HEK293 (cell line): ENCODE measurements around the gene CEACAM19.
A peak's percentile ranks its signal among the peaks of the same experiment; 100 is the strongest.

ENCODE experiments used
- CTCF ChIA-PET: fragments of 350-600 bp; formaldehyde crosslinking; extraction: SDS; loops from one replicate; lab custom pipeline; 2021; ENCODE audit warnings: antibody characterized with exemption; lab: Yijun Ruan, JAX
- POLR2A ChIA-PET: fragments of 300-600 bp; formaldehyde crosslinking; extraction: SDS; loops from one replicate; lab custom pipeline; 2020; ENCODE audit warnings: antibody characterized with exemption, inconsistent platforms; lab: Yijun Ruan, JAX
- H3K27ac ChIP-seq: fragments of 200-500 bp; sonication (Bioruptor generic); 2 replicates; pipeline ENCODE4 v1.5.1; 2014; ENCODE audit warnings: low read depth, low read length, control low read depth, inconsistent platforms; ENCODE audit errors: extremely low read depth
- H3K36me3 ChIP-seq, 2 experiments: fragments of 200-500 bp in 1 of 2; sonication (Bioruptor generic) in 1 of 2; 1 replicate in 1 of 2; 2 replicates in 1 of 2; pipeline ENCODE4 v1.5.1; 2014 to 2017; ENCODE audit warnings: inconsistent platforms in 2 of 2, low read length in 2 of 2; ENCODE audit not compliant: control insufficient read depth in 2 of 2, insufficient read depth in 1 of 2
- H3K4me1 ChIP-seq: fragments of 200-500 bp; sonication (Bioruptor generic); 2 replicates; pipeline ENCODE4 v1.5.1; 2014; ENCODE audit warnings: mild to moderate bottlenecking, low read length, inconsistent platforms; ENCODE audit not compliant: control insufficient read depth, insufficient read depth
- H3K4me3 ChIP-seq: 2 replicates; pipeline ENCODE4 v1.5.1; 2011; ENCODE audit warnings: low read depth, mild to moderate bottlenecking, control low read depth, low read length, moderate library complexity
- H3K9me3 ChIP-seq: fragments of 200-500 bp; sonication (Bioruptor generic); 2 replicates; pipeline ENCODE4 v1.5.1; 2014; ENCODE audit warnings: low read depth, low read length, inconsistent platforms; ENCODE audit not compliant: control insufficient read depth, insufficient read depth
- GLIS1 ChIP-seq: fragments of 450-650 bp; formaldehyde crosslinking; IDR thresholded peaks from 2 replicates; pipeline ENCODE4 v1.5.1; 2016; ENCODE audit warnings: missing biosample characterization, missing genetic modification characterization
- KLF10 ChIP-seq: fragments of 450-650 bp; IDR thresholded peaks from 2 replicates; pipeline ENCODE4 v1.5.1; 2018; ENCODE audit warnings: missing biosample characterization, mild to moderate bottlenecking, missing genetic modification characterization
- KLF8 ChIP-seq: fragments of 450-650 bp; formaldehyde crosslinking; IDR thresholded peaks from 2 replicates; pipeline ENCODE4 v1.5.1; 2016; ENCODE audit warnings: missing biosample characterization, missing genetic modification characterization
- MYNN ChIP-seq: fragments of 450-650 bp; formaldehyde crosslinking; IDR thresholded peaks from 2 replicates; pipeline ENCODE4 v1.5.1; 2016; ENCODE audit warnings: missing biosample characterization, missing genetic modification characterization, borderline replicate concordance
- ZBTB6 ChIP-seq: fragments of 450-650 bp; formaldehyde crosslinking; IDR thresholded peaks from 2 replicates; pipeline ENCODE4 v1.5.1; 2017; ENCODE audit warnings: missing biosample characterization, missing genetic modification characterization
- ZNF10 ChIP-seq: fragments of 450-650 bp; formaldehyde crosslinking; IDR thresholded peaks from 2 replicates; pipeline ENCODE4 v1.5.1; 2017; ENCODE audit warnings: missing biosample characterization, missing genetic modification characterization
- ZNF501 ChIP-seq: fragments of 450-650 bp; formaldehyde crosslinking; IDR thresholded peaks from 2 replicates; pipeline ENCODE4 v1.5.1; 2016; ENCODE audit warnings: missing biosample characterization, missing genetic modification characterization
- ZNF521 ChIP-seq: fragments of 450-650 bp; formaldehyde crosslinking; IDR thresholded peaks from 2 replicates; pipeline ENCODE4 v1.5.1; 2017; ENCODE audit warnings: missing biosample characterization, mild to moderate bottlenecking, missing genetic modification characterization
- ZNF585B ChIP-seq: fragments of 450-650 bp; formaldehyde crosslinking; IDR thresholded peaks from 2 replicates; pipeline ENCODE4 v1.5.1; 2016; ENCODE audit warnings: missing biosample characterization, missing genetic modification characterization
- ZNF658 ChIP-seq: fragments of 450-650 bp; formaldehyde crosslinking; IDR thresholded peaks from 2 replicates; pipeline ENCODE4; 2016; ENCODE audit warnings: missing biosample characterization, missing genetic modification characterization
- ZNF660 ChIP-seq: fragments of 450-650 bp; IDR thresholded peaks from 2 replicates; pipeline ENCODE4 v1.5.1; 2018; ENCODE audit warnings: missing biosample characterization, mild to moderate bottlenecking, missing genetic modification characterization
- ZNF768 ChIP-seq: fragments of 450-650 bp; formaldehyde crosslinking; IDR thresholded peaks from 2 replicates; pipeline ENCODE4 v1.5.1; 2018; ENCODE audit warnings: missing biosample characterization, mild to moderate bottlenecking, missing genetic modification characterization
- TF ChIP-seq, protein P1 (sequence below): fragments of 450-650 bp; formaldehyde crosslinking; IDR thresholded peaks from 2 replicates; pipeline ENCODE4; 2016; ENCODE audit warnings: missing biosample characterization, missing genetic modification characterization
- TF ChIP-seq, protein P2 (sequence below): fragments of 450-650 bp; formaldehyde crosslinking; conservative IDR thresholded peaks from 2 replicates; pipeline ENCODE4 v1.5.1; 2016; ENCODE audit warnings: low read depth, missing biosample characterization, missing genetic modification characterization
- TF ChIP-seq, protein P3 (sequence below): fragments of 450-650 bp; formaldehyde crosslinking; IDR thresholded peaks from 2 replicates; pipeline ENCODE4 v1.5.1; 2016; ENCODE audit warnings: missing biosample characterization, missing genetic modification characterization
- TF ChIP-seq, protein P4 (sequence below): IDR thresholded peaks from 2 replicates; pipeline ENCODE4 v1.6.1; 2011; ENCODE audit warnings: mild to moderate bottlenecking, low read depth, low read length, borderline replicate concordance

Gene CEACAM19

GRCh38 chr19:44646049-44646416 lies 25.2 kb upstream of the CEACAM19 start:
- no peak for TF ChIP-seq ZNF658 (tag by site-specific recombination)
- TF ChIP-seq ZNF768 (tag by site-specific recombination) = 0 out of 2 replicates have a peak, but pooled peaks have one; percentile 39
- TF ChIP-seq, protein P1, sequence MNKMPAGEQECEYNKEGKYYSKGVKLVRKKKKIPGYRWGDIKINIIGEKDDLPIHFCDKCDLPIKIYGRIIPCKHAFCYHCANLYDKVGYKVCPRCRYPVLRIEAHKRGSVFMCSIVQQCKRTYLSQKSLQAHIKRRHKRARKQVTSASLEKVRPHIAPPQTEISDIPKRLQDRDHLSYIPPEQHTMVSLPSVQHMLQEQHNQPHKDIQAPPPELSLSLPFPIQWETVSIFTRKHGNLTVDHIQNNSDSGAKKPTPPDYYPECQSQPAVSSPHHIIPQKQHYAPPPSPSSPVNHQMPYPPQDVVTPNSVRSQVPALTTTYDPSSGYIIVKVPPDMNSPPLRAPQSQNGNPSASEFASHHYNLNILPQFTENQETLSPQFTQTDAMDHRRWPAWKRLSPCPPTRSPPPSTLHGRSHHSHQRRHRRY (tag by site-specific recombination) = no peak
- TF ChIP-seq ZNF501 (tag by site-specific recombination) = no peak
- CTCF ChIA-PET = interaction anchor here (0.7 to 1.3 kb wide), 4 partner anchors 11 to 75 kb away, joined by 3 to 6 read pairs (median 4); no protein-coding TSS in a partner anchor
- Histone ChIP-seq H3K27ac (no peak overlapping the region), H3K4me1 (no peaks in the 10 kb centered on the region), H3K4me3 (no peak overlapping the region), H3K9me3 (no peaks in the 10 kb centered on the region), H3K36me3 (peaks cover 30 to 43% of the 10 kb centered on the region in 2 experiments)
- POLR2A ChIA-PET = interaction anchor here (0.6 to 1.3 kb wide), 2 partner anchors 31 to 63 kb away, joined by 3 to 4 read pairs; no protein-coding TSS in a partner anchor

DNA sequence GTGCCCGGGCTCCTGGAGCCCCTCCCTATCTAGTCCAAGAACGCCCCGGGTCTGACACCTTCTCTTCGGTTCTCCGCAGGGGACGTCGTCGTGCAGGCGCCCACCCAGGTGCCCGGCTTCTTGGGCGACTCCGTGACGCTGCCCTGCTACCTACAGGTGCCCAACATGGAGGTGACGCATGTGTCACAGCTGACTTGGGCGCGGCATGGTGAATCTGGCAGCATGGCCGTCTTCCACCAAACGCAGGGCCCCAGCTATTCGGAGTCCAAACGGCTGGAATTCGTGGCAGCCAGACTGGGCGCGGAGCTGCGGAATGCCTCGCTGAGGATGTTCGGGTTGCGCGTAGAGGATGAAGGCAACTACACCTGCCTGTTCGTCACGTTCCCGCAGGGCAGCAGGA lies 24.1 kb upstream of the CEACAM19 start:
- Histone ChIP-seq H3K4me3 (no peak overlapping the region), H3K4me1 (no peaks in the 10 kb centered on the region), H3K27ac (no peak overlapping the region), H3K9me3 (no peaks in the 10 kb centered on the region), H3K36me3 (peaks cover 41 to 51% of the 10 kb centered on the region in 2 experiments)
- ChIA-PET POLR2A (no interaction called here), CTCF (interaction anchor here (3.0 kb wide), 1 partner anchor 10 kb away, joined by 10 read pairs; no protein-coding TSS in a partner anchor)
- TF ChIP-seq ZNF660 (tag by site-specific recombination) = no peak
- TF ChIP-seq, protein P2, sequence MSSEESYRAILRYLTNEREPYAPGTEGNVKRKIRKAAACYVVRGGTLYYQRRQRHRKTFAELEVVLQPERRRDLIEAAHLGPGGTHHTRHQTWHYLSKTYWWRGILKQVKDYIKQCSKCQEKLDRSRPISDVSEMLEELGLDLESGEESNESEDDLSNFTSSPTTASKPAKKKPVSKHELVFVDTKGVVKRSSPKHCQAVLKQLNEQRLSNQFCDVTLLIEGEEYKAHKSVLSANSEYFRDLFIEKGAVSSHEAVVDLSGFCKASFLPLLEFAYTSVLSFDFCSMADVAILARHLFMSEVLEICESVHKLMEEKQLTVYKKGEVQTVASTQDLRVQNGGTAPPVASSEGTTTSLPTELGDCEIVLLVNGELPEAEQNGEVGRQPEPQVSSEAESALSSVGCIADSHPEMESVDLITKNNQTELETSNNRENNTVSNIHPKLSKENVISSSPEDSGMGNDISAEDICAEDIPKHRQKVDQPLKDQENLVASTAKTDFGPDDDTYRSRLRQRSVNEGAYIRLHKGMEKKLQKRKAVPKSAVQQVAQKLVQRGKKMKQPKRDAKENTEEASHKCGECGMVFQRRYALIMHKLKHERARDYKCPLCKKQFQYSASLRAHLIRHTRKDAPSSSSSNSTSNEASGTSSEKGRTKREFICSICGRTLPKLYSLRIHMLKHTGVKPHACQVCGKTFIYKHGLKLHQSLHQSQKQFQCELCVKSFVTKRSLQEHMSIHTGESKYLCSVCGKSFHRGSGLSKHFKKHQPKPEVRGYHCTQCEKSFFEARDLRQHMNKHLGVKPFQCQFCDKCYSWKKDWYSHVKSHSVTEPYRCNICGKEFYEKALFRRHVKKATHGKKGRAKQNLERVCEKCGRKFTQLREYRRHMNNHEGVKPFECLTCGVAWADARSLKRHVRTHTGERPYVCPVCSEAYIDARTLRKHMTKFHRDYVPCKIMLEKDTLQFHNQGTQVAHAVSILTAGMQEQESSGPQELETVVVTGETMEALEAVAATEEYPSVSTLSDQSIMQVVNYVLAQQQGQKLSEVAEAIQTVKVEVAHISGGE = no peak

DNA sequence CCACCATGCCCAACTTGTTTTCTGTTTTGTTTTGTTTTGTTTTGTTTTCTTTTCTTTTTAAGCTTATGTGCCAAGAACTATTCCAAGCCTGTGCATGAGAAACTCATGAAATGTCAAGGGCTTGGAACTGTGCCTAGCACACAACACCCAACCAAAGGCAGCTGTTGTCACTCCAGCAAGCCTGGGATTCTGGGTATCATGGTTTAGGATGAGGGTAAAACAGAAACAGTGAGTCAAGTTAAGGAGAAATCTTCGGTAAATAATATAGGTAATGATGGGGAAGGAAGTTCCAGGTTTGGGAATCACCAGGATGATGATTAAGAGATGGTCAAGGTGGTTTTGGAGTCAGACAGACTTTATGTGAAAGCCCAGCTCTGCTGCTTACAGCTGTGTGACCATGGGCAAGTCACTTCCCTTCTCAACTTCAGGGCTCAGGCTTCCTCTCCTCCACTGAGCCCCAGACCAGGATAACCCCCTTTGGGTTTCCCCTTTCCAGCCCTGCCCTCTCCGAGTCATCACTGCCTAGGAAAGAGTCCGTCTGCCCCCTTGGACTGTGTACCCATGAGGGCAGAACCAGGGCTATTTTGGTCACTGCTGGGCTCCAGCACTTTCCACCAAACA lies 22.5 kb upstream of the CEACAM19 start:
- TF ChIP-seq MYNN (tag by site-specific recombination) (no peak), ZNF585B (tag by site-specific recombination) (no peak), ZNF10 (tag by site-specific recombination) (no peak), ZBTB6 (tag by site-specific recombination) (no peak), KLF10 (tag by site-specific recombination) (no peak), ZNF521 (tag by site-specific recombination) (no peak), KLF8 (tag by site-specific recombination) (no peak), GLIS1 (tag by site-specific recombination) (no peak)
- TF ChIP-seq, protein P3, sequence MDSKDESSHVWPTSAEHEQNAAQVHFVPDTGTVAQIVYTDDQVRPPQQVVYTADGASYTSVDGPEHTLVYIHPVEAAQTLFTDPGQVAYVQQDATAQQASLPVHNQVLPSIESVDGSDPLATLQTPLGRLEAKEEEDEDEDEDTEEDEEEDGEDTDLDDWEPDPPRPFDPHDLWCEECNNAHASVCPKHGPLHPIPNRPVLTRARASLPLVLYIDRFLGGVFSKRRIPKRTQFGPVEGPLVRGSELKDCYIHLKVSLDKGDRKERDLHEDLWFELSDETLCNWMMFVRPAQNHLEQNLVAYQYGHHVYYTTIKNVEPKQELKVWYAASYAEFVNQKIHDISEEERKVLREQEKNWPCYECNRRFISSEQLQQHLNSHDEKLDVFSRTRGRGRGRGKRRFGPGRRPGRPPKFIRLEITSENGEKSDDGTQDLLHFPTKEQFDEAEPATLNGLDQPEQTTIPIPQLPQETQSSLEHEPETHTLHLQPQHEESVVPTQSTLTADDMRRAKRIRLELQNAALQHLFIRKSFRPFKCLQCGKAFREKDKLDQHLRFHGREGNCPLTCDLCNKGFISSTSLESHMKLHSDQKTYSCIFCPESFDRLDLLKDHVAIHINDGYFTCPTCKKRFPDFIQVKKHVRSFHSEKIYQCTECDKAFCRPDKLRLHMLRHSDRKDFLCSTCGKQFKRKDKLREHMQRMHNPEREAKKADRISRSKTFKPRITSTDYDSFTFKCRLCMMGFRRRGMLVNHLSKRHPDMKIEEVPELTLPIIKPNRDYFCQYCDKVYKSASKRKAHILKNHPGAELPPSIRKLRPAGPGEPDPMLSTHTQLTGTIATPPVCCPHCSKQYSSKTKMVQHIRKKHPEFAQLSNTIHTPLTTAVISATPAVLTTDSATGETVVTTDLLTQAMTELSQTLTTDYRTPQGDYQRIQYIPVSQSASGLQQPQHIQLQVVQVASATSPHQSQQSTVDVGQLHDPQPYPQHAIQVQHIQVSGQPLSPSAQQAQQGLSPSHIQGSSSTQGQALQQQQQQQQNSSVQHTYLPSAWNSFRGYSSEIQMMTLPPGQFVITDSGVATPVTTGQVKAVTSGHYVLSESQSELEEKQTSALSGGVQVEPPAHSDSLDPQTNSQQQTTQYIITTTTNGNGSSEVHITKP (tag by site-specific recombination) = no peak
- TF ChIP-seq, protein P4, sequence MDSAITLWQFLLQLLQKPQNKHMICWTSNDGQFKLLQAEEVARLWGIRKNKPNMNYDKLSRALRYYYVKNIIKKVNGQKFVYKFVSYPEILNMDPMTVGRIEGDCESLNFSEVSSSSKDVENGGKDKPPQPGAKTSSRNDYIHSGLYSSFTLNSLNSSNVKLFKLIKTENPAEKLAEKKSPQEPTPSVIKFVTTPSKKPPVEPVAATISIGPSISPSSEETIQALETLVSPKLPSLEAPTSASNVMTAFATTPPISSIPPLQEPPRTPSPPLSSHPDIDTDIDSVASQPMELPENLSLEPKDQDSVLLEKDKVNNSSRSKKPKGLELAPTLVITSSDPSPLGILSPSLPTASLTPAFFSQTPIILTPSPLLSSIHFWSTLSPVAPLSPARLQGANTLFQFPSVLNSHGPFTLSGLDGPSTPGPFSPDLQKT = no peak
- Histone ChIP-seq H3K9me3 (no peaks in the 10 kb centered on the region), H3K27ac (no peak overlapping the region), H3K4me1 (no peaks in the 10 kb centered on the region), H3K36me3 (peaks cover 57 to 64% of the 10 kb centered on the region in 2 experiments), H3K4me3 (no peak overlapping the region)
- ChIA-PET CTCF (interaction anchor here (1.0 to 3.0 kb wide), 5 partner anchors 8 to 79 kb away, joined by 3 to 10 read pairs (median 4); no protein-coding TSS in a partner anchor), POLR2A (no interaction called here)
